Ishikawa (cell line): ENCODE data around the gene ERC1.

Source experiments
- CREB1 ChIP-seq: IDR thresholded peaks from 2 replicates; pipeline ENCODE4 v1.6.1; 2012; ENCODE audit warnings: low read depth
- EGR1 ChIP-seq: IDR thresholded peaks from 2 replicates; pipeline ENCODE4 v1.6.1; 2012
- EP300 ChIP-seq: IDR thresholded peaks from 2 replicates; pipeline ENCODE4 v1.6.1; 2012; ENCODE audit warnings: borderline replicate concordance
- RAD21 ChIP-seq: IDR thresholded peaks from 2 replicates; pipeline ENCODE4 v1.6.1; 2012; ENCODE audit warnings: low read depth
- REST ChIP-seq: IDR thresholded peaks from 2 replicates; pipeline ENCODE4 v1.6.1; 2012; ENCODE audit warnings: low read depth, mild to moderate bottlenecking
- TCF12 ChIP-seq: IDR thresholded peaks from 2 replicates; pipeline ENCODE4 v1.6.1; 2012; ENCODE audit warnings: low read depth
- YY1 ChIP-seq: IDR thresholded peaks from 2 replicates; pipeline ENCODE4 v1.6.1; 2012; ENCODE audit warnings: low read depth
- ZBTB7A ChIP-seq: IDR thresholded peaks from 2 replicates; pipeline ENCODE4 v1.6.1; 2012; ENCODE audit warnings: low read depth
- TF ChIP-seq, protein P1 (sequence below): IDR thresholded peaks from 2 replicates; pipeline ENCODE4 v1.6.1; 2012
- TF ChIP-seq, protein P2 (sequence below): IDR thresholded peaks from 2 replicates; pipeline ENCODE4 v1.6.1; 2012

DNA sequence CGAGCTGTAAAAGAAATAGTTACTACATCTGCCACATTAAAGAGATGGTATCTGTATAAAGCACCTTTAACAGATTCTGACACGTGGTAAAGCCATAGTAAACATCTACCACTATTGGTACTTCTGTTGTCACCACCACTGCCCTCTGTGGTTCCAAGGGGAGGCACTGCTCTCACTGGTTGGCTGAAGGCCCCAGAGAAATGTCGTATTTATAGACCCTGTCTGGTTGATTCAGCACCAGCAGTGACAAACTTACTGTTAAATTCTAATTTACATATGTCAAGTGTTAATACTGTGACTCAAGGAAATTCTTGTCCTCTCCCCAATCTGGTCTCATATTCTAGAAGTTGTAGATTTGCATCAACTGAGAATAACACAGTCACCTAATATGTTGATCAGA is 281.1 kb downstream of the ERC1 start:
- no peak for TF ChIP-seq EGR1
- no peak for TF ChIP-seq EP300
- TF ChIP-seq CREB1, result no peak
- TF ChIP-seq YY1, result no peak
- no peak for TF ChIP-seq REST
- TF ChIP-seq, protein P1, sequence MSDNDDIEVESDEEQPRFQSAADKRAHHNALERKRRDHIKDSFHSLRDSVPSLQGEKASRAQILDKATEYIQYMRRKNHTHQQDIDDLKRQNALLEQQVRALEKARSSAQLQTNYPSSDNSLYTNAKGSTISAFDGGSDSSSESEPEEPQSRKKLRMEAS, result no peak
- no peak for TF ChIP-seq TCF12
- TF ChIP-seq, protein P2, sequence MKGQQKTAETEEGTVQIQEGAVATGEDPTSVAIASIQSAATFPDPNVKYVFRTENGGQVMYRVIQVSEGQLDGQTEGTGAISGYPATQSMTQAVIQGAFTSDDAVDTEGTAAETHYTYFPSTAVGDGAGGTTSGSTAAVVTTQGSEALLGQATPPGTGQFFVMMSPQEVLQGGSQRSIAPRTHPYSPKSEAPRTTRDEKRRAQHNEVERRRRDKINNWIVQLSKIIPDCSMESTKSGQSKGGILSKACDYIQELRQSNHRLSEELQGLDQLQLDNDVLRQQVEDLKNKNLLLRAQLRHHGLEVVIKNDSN, result no peak
- no peak for TF ChIP-seq RAD21
- no peak for TF ChIP-seq ZBTB7A
